ENCODE data around the gene PTPRK. TPM values are rescaled to one million over a fixed set of nuclear protein-coding genes. Genes with fewer than 3 reads are reported as not detected.

Gene PTPRK
- total RNA-seq, 2 donors from 2014 or later: 113 to 121 TPM

DNA sequence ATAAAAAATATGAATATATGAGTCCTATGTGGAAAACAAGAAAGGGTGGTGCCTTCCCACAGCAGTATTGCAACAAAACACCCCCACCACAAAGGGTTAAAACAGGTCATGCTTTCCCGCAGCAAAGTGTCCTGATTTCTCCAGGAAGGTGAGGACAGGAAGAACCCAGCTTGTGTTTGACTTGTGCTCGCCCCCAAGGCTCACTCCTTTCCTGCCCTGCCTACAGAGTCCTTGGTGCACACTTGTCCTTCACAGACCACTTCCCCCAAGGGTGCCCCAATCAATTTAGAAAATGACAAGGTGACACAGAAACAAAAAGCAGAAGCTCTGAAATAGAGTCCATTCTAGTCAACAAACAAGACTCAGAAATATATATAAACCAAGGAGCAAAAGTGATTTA is 237.4 kb downstream of the PTPRK start:
- ATAC-seq (no peak), DNase-seq (no peak)
- intact Hi-C loops (cut with DNase I, micrococcal nuclease): no loop called here

- no peak for DNase-seq
- ATAC-seq: no peak
- intact Hi-C loops (cut with DNase I, micrococcal nuclease): no loop called here
Measured at GRCh38 chr6:128280960-128281359, 239.4 kb downstream of the PTPRK start.

DNA sequence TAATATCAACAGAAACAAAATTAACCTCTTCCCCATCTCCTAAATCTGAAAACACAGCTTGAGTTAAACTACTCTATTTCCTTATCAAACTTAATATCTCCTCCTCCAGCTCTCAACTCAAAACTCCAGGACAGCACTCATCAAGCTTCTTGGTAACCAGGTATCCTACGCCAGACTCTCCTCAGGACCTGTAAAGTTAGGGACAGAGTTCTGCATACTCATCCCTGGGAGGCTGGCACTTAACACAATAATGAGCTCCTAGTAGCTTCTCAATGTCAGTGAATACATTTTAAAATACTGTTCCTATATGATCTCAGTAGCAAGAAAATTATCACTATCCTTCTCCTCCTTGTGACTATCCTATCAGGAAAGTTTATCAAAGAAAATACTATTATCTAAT is 240.3 kb downstream of the PTPRK start:
- intact Hi-C loops (cut with DNase I, micrococcal nuclease): no loop called here
- DNase-seq: no peak
- ATAC-seq: no peak

DNA sequence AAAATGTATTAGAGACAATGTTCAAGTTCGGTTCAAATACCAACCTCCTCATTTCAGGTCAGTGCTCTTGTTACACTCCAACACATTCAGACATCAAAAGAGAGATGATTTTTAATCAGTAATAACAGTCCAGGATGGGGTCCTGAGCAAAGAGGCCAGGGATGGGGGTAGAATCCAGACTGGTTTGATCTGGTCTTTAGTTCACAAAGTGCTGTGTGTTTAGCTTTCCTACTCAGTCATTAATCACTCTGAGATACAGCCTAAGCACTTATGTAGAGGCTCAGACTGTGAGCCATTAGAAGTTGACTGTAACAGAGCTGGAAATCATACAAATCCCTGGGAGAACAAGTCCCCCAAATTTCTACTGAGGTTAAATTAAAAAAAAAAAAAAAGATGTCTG is 241.6 kb downstream of the PTPRK start:
- intact Hi-C loops (cut with DNase I, micrococcal nuclease): no loop called here
- DNase-seq (no peak), ATAC-seq (no peak)

- DNase-seq (no peak), ATAC-seq (no peak)
- intact Hi-C loops (cut with DNase I, micrococcal nuclease): no loop called here
Measured at GRCh38 chr6:128277379-128277778, 243.0 kb downstream of the PTPRK start.

- intact Hi-C loops (cut with DNase I, micrococcal nuclease): no loop called here
- no peak for DNase-seq
- no peak for ATAC-seq
Measured at GRCh38 chr6:128276311-128276710, 244.1 kb downstream of the PTPRK start.

GRCh38 chr6:128275681-128276080 is 244.7 kb downstream of the PTPRK start:
- intact Hi-C loops (cut with DNase I, micrococcal nuclease): no loop called here
- ATAC-seq (no peak), DNase-seq (no peak)

GRCh38 chr6:128275030-128275429 is 245.4 kb downstream of the PTPRK start:
- intact Hi-C loops (cut with DNase I, micrococcal nuclease): no loop called here
- ATAC-seq: no peak
- DNase-seq: no peak

GRCh38 chr6:128271527-128271926 is 248.9 kb downstream of the PTPRK start:
- ATAC-seq: no peak
- DNase-seq: no peak
- intact Hi-C loops (cut with DNase I, micrococcal nuclease): no loop called here

DNA sequence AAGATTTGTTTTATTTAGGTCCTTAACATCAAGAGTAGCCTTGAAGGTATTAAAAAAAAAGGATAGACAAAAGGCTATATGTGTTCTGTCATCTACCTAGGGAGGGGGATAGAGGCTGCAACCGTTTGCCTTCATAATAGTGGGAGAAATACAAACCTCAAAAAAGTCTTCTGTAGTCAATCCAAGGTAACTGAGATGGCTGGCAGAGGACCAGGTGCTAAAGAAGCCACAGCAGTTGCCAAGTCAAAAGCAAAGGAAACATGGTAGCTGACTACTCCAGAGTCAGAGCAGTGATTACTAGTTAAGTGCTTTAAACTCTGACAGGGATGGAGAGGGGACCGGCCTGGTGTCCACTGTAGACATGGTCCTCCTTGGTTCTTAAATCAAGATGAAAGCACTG is 249.4 kb downstream of the PTPRK start:
- no peak for ATAC-seq
- intact Hi-C loops (cut with DNase I, micrococcal nuclease): no loop called here
- no peak for DNase-seq

DNA sequence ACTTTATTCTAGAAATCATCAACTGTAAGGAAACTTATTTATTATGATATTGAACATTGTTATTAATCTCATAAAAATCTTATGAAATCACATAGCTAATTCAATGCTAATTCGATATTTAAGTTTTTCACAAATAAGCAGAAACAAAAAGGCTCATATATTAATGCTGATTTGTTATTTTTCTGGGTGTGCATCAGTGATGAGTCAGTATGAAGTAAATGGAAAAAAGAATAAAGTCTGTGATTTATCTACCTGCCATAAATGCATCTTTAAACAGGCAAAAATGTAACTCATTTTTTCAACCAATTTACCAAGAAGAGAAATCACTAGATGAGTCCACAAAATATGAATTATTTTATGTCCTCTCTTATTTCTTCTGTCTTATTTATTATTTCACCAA is 253.5 kb downstream of the PTPRK start:
- intact Hi-C loops (cut with DNase I, micrococcal nuclease): no loop called here
- DNase-seq: no peak
- no peak for ATAC-seq

GRCh38 chr6:128265706-128266105 is 254.7 kb downstream of the PTPRK start:
- DNase-seq (no peak), ATAC-seq (no peak)
- intact Hi-C loops (cut with DNase I, micrococcal nuclease): no loop called here

DNA sequence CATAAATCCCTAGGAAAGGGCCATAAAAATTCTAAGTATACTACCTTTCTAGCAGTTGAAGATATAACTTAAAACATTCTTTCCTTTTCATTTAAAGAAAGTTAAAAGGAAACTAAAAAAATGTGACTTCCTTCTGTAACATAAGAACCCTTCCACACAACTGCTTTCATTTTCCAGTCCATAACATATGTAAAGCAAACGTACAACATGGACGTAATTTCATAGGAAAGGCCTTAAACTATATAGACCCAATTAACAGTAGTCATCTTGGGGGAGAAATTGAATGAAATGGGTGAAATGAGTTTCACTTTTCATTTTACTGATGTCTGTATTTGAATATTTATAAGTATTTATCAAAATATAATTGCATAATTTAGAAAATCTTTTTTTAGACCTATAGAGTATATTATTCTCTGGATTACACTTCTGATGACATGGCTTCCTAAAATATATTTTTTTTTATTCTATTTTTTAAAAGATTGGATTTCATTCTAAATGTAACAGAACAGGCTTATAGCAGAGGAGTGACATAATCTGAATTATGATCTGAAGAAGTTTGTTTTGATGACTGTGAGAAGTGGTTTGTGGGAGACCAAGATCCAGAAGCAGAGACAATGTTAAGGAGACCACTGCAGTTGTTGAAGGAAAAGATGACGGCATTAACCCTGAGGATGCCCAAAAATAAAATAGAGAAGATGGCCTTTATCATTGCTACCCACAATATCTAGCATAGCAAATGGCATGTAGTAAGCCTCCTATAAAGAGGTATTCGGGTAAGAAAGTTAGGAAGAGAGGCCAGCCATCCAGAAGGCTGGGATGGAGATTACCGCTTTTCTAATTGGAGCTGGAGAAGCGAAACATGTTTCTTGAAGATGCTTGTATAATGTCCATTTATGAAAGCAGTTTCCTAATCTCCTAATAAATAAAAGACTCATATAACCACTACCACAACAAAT is 260.4 kb downstream of the PTPRK start:
- DNase-seq (no peak), ATAC-seq (peak; percentile 37)
- intact Hi-C loops (cut with DNase I, micrococcal nuclease): no loop called here

GRCh38 chr6:128259029-128259724 is 261.2 kb downstream of the PTPRK start:
- intact Hi-C loops (cut with DNase I, micrococcal nuclease): no loop called here
- ATAC-seq (peak; percentile 26), DNase-seq (no peak)

GRCh38 chr6:128256095-128256494 is 264.3 kb downstream of the PTPRK start:
- no peak for DNase-seq

GRCh38 chr6:128252341-128253176 is 267.8 kb downstream of the PTPRK start:
- ATAC-seq: no peak

More at GRCh38 chr6:128256095-128256494, 264.3 kb downstream of the PTPRK start:
- intact Hi-C loops (cut with DNase I, micrococcal nuclease): no loop called here
- peak; percentile 61 for ATAC-seq

DNA sequence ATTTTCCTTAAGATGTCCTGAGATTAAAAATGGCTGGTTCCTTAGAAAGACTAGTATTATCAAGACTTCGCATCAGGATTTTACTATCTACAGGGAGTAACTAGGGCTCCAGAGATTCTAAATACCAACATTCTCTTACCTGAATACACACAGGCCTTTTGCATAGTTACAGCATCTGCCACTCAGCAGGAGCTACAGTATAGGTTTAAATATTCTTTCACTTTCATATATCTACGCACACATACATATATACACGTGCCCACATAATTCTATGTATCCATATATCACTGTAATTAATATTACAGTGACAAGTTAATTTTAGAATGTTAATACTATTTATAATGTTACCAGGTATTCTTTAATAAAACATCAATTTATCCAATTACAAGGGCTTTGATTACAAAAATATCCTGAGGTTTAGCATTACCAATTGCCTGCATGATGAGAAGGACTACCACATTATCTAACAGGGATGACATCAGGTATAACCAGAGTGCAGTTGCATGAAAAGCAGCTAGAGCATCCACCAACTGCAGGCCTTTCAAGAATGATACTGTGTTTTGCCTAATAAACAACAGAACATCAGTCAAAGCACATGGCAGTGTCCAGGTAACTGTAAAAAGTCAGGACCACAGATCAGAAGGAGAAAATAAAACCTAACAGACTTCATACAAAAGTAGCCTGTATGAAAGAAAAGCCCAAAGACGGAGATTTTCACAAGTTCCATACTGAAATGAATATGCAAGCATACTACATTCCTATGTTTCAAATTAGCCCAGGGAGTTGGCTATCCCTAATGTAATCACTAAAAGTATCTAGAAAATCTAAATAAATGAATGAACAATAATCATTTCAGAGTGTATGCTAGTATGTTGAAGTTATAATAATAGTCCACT is 268.7 kb downstream of the PTPRK start:
- no peak for ATAC-seq
- no peak for DNase-seq
- intact Hi-C loops (cut with DNase I, micrococcal nuclease): no loop called here

More at GRCh38 chr6:128252341-128253176, 267.8 kb downstream of the PTPRK start:
- intact Hi-C loops (cut with DNase I, micrococcal nuclease): no loop called here
- no peak for DNase-seq

- DNase-seq: no peak
- intact Hi-C loops (cut with DNase I, micrococcal nuclease): no loop called here
- no peak for ATAC-seq
Measured at GRCh38 chr6:128250370-128251070, 269.9 kb downstream of the PTPRK start.

Data from left colon (tissue), 2 donors.